Caco-2 (cell line): ENCODE data around the gene CNTN1. TPM values are rescaled to one million over a fixed set of nuclear protein-coding genes. Genes with fewer than 3 reads are reported as not detected.

Source experiments
- BruUV-seq: library from RNA; stranded (reverse); fragments of 400-500 nt; replicated peaks from 2 replicates; lab custom pipeline; 2021; lab: Mats Ljungman, UMichigan
- CTCF ChIA-PET: fragments of 300-600 bp; sonication (Branson Sonifier 250); formaldehyde crosslinking; loops from one replicate; lab custom pipeline; 2022; ENCODE audit warnings: antibody characterized with exemption; lab: Charles Lee
- POLR2A ChIA-PET: fragments of 300-600 bp; sonication (Branson Sonifier 250); formaldehyde crosslinking; loops from one replicate; lab custom pipeline; 2022; ENCODE audit warnings: antibody characterized with exemption; lab: Charles Lee
- DNase-seq, 2 experiments: peaks; one replicate each; pipeline versions ENCODE4 v3.0.0 to v3.0.0-alpha.2; 2020 to 2022
- H3K27me3 ChIP-seq: replicated peaks from 2 replicates; pipeline ENCODE4 v1.6.0; 2011; ENCODE audit warnings: low read length; ENCODE audit not compliant: control insufficient read depth, insufficient read depth
- H3K36me3 ChIP-seq: 2 replicates; pipeline ENCODE4 v1.5.1; 2011; ENCODE audit warnings: low read length; ENCODE audit not compliant: control insufficient read depth, insufficient read depth
- H3K4me1 ChIP-seq: fragments of 250-450 bp; sonication (Bioruptor Pico); 2 replicates; pipeline ENCODE4 v1.5.1; 2020; ENCODE audit warnings: mild to moderate bottlenecking
- H3K4me3 ChIP-seq: 2 replicates; pipeline ENCODE4 v1.5.1; 2011; ENCODE audit warnings: low read depth, mild to moderate bottlenecking, control low read depth, low read length
- H3K9me3 ChIP-seq: fragments of 250-450 bp; sonication (Bioruptor Pico); 2 replicates; pipeline ENCODE4 v1.5.1; 2020; ENCODE audit warnings: mild to moderate bottlenecking, moderate library complexity
- H3K27ac Mint-ChIP-seq: one replicate; pipeline ENCODE4 v1.8.0; 2022; ENCODE audit warnings: mixed read lengths; ENCODE audit not compliant: unreplicated experiment
- H3K27me3 Mint-ChIP-seq: one replicate; pipeline ENCODE4 v1.8.0; 2022; ENCODE audit warnings: mixed read lengths; ENCODE audit not compliant: insufficient read depth, unreplicated experiment
- H3K36me3 Mint-ChIP-seq: one replicate; pipeline ENCODE4 v1.8.0; 2022; ENCODE audit warnings: mild to moderate bottlenecking, mixed read lengths; ENCODE audit not compliant: insufficient read depth, unreplicated experiment
- H3K4me1 Mint-ChIP-seq: one replicate; pipeline ENCODE4 v1.8.0; 2022; ENCODE audit warnings: low read depth, mixed read lengths; ENCODE audit not compliant: unreplicated experiment
- H3K4me3 Mint-ChIP-seq: one replicate; pipeline ENCODE4 v1.8.0; 2022; ENCODE audit warnings: mild to moderate bottlenecking, moderate library complexity, mixed read lengths; ENCODE audit not compliant: unreplicated experiment
- H3K9me3 Mint-ChIP-seq: one replicate; pipeline ENCODE4 v1.8.0; 2022; ENCODE audit warnings: mixed read lengths; ENCODE audit not compliant: unreplicated experiment
- intact Hi-C: fragments of 100-400 bp; cut with micrococcal nuclease; formaldehyde crosslinking; loops from one replicate; pipeline ENCODE4 v1.10.0; 2022; ENCODE audit not compliant: unreplicated experiment
- total RNA-seq: library from RNA; stranded (reverse); gene quantifications from 2 replicates; pipeline ENCODE4 v1.2.3, GENCODE V29; 2022
- TF ChIP-seq, protein P1 (sequence below), 2 experiments: fragments of 200-600 bp in 1 of 2; IDR thresholded peaks; 1 replicate in 1 of 2; 2 replicates in 1 of 2; pipeline versions ENCODE4 v1.5.1 to v1.8.0; 2011 to 2022; ENCODE audit warnings: antibody characterized with exemption in 1 of 2, control low read depth in 1 of 2, inconsistent platforms in 1 of 2, low read depth in 1 of 2, low read length in 1 of 2, mild to moderate bottlenecking in 1 of 2, moderate library complexity in 1 of 2; ENCODE audit not compliant: insufficient read depth in 1 of 2, severe bottlenecking in 1 of 2, unreplicated experiment in 1 of 2

CNTN1 gene
- total RNA-seq, 1 experiment from 2014 or later, result not detected

GRCh38 chr12:41051954-41052353, 359.7 kb downstream of the CNTN1 start:
- no peaks in the 10 kb centered on the region for H3K9me3 ChIP-seq
- TF ChIP-seq, protein P1, sequence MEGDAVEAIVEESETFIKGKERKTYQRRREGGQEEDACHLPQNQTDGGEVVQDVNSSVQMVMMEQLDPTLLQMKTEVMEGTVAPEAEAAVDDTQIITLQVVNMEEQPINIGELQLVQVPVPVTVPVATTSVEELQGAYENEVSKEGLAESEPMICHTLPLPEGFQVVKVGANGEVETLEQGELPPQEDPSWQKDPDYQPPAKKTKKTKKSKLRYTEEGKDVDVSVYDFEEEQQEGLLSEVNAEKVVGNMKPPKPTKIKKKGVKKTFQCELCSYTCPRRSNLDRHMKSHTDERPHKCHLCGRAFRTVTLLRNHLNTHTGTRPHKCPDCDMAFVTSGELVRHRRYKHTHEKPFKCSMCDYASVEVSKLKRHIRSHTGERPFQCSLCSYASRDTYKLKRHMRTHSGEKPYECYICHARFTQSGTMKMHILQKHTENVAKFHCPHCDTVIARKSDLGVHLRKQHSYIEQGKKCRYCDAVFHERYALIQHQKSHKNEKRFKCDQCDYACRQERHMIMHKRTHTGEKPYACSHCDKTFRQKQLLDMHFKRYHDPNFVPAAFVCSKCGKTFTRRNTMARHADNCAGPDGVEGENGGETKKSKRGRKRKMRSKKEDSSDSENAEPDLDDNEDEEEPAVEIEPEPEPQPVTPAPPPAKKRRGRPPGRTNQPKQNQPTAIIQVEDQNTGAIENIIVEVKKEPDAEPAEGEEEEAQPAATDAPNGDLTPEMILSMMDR (IDR thresholded peaks at IDR 0.05; ENCODE audit: insufficient read depth in 1 of 2, low read depth in 1 of 2, low read length in 1 of 2, severe bottlenecking in 1 of 2, unreplicated experiment in 1 of 2), result no peak

DNA sequence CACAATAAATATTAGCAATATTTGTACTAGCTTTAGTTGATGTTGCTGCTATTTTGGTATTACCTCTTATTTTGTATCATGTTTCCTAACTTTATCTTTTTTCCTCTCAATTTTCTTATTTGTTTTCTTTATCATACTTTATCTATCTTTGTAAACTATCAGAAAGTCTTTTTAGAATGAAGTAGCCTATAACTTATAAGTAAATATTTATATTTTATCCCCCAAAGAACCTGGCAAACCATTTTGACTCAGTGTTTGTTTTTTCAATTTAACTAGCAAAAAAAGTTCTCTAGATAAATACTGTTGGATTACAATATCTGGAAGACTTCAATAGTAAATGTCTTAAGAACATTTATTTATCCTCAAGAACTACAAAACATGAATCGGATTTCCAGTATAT, 360.2 kb downstream of the CNTN1 start:
- Mint-ChIP-seq H3K27ac (no peak overlapping the region), H3K9me3 (no peaks in the 10 kb centered on the region), H3K27me3 (no peaks in the 10 kb centered on the region), H3K36me3 (no peaks in the 10 kb centered on the region), H3K4me1 (no peaks in the 10 kb centered on the region), H3K4me3 (no peak overlapping the region)
- no peaks in the 10 kb centered on the region for H3K36me3 ChIP-seq
- no peaks in the 10 kb centered on the region for H3K4me1 ChIP-seq
- TF ChIP-seq, protein P1 (IDR thresholded peaks at IDR 0.05; ENCODE audit: insufficient read depth in 1 of 2, low read depth in 1 of 2, low read length in 1 of 2, severe bottlenecking in 1 of 2, unreplicated experiment in 1 of 2), result no peak
- CTCF ChIA-PET, result no interaction called here
- no peaks in the 10 kb centered on the region for H3K9me3 ChIP-seq
- no TSS peak for BruUV-seq
- no peak for DNase-seq
- H3K27me3 ChIP-seq, result no peaks in the 10 kb centered on the region
- POLR2A ChIA-PET, result no interaction called here
- no peak overlapping the region for H3K4me3 ChIP-seq
- intact Hi-C loops, result no loop called here

More at GRCh38 chr12:41051954-41052353, 359.7 kb downstream of the CNTN1 start:
- intact Hi-C loops, result no loop called here
- no peaks in the 10 kb centered on the region for H3K27me3 Mint-ChIP-seq
- no peak overlapping the region for H3K4me3 Mint-ChIP-seq
- no peak for DNase-seq
- H3K9me3 Mint-ChIP-seq, result no peaks in the 10 kb centered on the region
- H3K36me3 Mint-ChIP-seq, result no peaks in the 10 kb centered on the region
- ChIA-PET CTCF (no interaction called here), POLR2A (no interaction called here)
- no peaks in the 10 kb centered on the region for H3K4me1 ChIP-seq
- no peaks in the 10 kb centered on the region for H3K36me3 ChIP-seq
- no peaks in the 10 kb centered on the region for H3K4me1 Mint-ChIP-seq
- no peak overlapping the region for H3K4me3 ChIP-seq
- no peaks in the 10 kb centered on the region for H3K27me3 ChIP-seq
- no TSS peak for BruUV-seq
- H3K27ac Mint-ChIP-seq, result no peak overlapping the region

DNA sequence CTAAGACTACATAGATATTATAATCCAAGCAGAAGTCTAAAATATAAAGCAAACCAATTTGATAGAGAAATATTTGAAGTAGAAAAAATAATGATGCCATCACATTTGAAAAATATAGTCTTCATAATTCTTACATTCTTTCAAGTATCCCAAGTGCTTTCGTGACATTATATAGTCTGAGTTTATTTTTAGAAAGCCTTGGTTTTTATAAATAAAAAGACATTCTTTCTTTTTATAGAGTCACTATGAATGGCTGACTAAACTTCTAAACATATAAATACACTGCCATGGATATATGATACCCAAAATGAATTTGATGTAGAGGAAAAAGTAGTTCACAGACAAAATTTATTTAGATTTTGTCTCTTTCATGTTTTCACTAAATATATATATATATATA, 360.8 kb downstream of the CNTN1 start:
- Histone ChIP-seq H3K4me3 (no peak overlapping the region), H3K9me3 (no peaks in the 10 kb centered on the region), H3K36me3 (no peaks in the 10 kb centered on the region), H3K27me3 (no peaks in the 10 kb centered on the region), H3K4me1 (no peaks in the 10 kb centered on the region)
- Mint-ChIP-seq H3K27me3 (no peaks in the 10 kb centered on the region), H3K27ac (no peak overlapping the region), H3K4me3 (no peak overlapping the region), H3K4me1 (no peaks in the 10 kb centered on the region), H3K36me3 (no peaks in the 10 kb centered on the region), H3K9me3 (no peaks in the 10 kb centered on the region)
- DNase-seq, result no peak
- TF ChIP-seq, protein P1 (IDR thresholded peaks at IDR 0.05; ENCODE audit: insufficient read depth in 1 of 2, low read depth in 1 of 2, low read length in 1 of 2, severe bottlenecking in 1 of 2, unreplicated experiment in 1 of 2), result no peak
- BruUV-seq, result no TSS peak
- POLR2A ChIA-PET, result no interaction called here
- CTCF ChIA-PET, result no interaction called here
- intact Hi-C loops, result no loop called here
